HG03460 (cell line): ENCODE results near the gene ACVRL1.

Experiments used
- ATAC-seq: cut with Tn5 transposase; IDR thresholded peaks from one replicate; pipeline ENCODE4 v1.9.1; 2021; ENCODE audit not compliant: unreplicated experiment

Gene ACVRL1

DNA sequence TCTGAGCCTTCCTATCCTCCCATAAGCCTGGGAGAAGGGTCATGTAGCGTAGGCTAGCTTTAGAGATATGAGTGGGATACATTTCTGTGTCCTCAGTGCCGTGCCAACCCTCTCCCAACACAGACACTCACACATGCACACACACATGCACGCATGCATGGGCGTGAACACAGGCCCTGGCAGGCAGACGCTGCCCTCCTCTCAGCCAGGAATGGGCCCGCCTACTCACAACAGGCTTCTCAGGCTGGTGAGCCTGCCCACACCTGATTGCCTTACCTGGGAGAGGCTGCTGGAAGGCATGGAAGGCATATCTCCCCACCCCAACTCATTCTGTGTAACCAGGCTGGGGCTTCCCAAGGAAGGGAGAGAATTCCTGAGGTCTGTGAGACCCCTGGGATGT lies 31.4 kb downstream of the ACVRL1 start:
- ATAC-seq = no peak

- no peak for ATAC-seq
These were observed 33.8 kb downstream of the ACVRL1 start for GRCh38 chr12:51941011-51941581.

DNA sequence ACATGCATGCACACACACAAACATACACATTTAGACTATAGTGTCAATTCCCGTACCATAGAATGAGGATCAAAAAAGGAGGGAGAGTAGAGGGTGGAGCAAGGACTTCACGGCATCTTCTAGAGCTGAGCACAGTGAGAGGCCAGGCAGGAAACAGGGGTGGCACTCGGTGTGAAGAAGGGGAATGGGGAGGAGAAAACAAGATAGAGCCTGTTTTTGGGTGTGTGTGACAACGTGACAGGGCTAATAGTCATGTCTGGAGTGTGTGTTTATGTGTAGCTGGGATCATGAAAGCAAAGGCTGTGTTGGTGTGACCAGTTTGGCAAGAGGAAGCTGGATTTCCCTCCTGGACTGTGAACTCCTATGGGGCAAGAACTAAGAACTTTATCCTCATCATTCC lies 34.3 kb downstream of the ACVRL1 start:
- no peak for ATAC-seq

- ATAC-seq = no peak
These were observed 34.8 kb downstream of the ACVRL1 start for GRCh38 chr12:51942056-51942455.

DNA sequence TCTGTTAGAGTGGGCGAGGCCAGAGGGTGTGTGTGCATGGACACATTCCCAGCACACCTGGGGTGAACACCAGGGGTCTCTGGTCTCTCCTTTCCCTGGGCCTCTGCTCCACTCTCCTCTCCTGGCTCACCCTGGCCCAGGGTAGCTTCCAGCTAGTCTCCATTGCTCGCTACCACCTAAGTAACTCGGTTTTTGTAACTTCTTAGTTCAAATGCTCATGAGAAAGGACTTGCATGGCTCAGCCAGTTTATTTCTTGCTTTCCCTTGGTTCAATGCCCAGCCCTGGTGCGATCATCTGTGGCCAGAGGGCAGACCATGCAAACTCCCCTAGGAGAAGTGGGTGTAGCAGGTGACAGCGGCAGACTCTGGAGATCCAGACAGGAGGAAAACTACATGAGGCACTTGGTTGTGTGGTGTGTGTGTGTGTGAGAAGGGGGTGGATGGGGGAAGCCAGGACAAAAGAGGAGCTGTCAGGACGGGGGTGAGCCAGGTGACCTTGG lies 35.2 kb downstream of the ACVRL1 start:
- ATAC-seq = no peak

- no peak for ATAC-seq
These were observed 36.0 kb downstream of the ACVRL1 start for GRCh38 chr12:51943346-51943745.

DNA sequence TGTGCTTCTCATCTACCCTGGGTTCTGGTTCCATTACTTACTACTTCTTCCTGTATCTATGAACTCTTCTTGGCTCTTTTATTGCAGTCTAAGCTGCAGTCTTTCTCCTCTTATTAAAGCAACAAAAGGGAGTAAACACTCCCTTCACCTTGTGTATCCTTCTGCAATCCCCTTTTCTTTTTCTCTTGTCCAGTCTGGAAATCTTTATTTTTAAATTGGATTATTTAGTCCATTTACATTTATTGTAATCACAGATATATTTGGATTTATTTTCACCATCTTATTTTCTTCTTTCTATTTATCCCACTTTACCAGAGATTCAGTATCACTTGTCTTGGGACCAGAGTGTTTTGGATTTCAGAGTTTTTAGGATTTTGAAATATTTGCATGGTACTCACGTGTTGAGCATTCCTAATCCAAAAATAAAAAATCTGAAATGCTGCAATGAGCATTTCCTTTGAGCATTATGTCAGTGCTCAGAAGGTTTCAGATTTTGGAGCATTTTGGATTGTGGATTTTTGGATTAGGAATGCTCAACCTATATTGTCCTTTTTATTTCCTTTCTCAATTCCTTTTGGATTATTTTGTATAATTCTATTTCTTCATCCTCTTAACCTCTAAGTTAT lies 37.4 kb downstream of the ACVRL1 start:
- ATAC-seq = no peak

DNA sequence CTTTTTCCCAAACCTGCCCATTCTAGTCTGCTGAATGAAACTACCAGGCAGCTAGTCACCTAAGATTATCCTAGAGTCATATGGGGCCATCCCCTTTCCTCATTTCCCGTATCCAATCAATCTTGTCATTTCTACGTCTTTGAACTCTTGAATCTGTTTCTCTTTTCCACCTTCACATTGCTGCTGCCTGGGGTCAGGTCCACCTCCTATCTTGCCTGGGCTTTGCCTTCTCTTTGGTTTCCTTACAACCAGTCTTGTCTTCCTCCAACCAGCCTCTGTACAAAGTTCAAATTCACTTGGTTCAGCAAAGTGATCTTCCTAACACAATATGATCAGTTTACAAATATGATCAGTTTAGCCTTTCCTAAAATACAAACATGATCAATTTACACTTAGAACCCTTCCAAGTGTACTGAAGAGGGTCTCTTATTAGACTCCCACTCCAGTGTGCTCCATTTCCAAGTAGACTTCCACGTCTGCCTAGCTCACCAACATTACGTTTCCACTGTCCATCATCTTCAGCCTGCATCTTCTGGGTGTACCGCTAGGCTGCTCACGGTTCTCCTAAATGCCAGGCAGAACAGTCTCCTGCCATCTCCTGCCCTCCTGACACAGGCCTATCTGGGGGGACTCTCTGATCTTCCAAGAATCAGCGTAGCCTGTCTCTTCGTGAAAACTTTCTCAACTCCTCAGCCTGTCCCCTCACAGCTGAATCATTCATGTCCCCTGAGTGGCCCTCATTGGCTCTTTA lies 40.1 kb downstream of the ACVRL1 start:
- ATAC-seq = no peak

- no peak for ATAC-seq
These were observed 40.8 kb downstream of the ACVRL1 start for GRCh38 chr12:51948066-51948465.

GRCh38 chr12:51949342-51950030 lies 42.2 kb downstream of the ACVRL1 start:
- ATAC-seq = no peak

- ATAC-seq = no peak
These were observed 43.4 kb downstream of the ACVRL1 start for GRCh38 chr12:51950682-51951198.

GRCh38 chr12:51951199-51951842 lies 44.0 kb downstream of the ACVRL1 start, which contains the start of gene ACVR1B:
TSS of gene ACVR1B (plus strand) at chr12:51951699. CDS start at chr12:51951744, 45 bp downstream.
- ATAC-seq = peak; percentile 76

- ATAC-seq = no peak
These were observed 44.8 kb downstream of the ACVRL1 start for GRCh38 chr12:51951843-51952722.

DNA sequence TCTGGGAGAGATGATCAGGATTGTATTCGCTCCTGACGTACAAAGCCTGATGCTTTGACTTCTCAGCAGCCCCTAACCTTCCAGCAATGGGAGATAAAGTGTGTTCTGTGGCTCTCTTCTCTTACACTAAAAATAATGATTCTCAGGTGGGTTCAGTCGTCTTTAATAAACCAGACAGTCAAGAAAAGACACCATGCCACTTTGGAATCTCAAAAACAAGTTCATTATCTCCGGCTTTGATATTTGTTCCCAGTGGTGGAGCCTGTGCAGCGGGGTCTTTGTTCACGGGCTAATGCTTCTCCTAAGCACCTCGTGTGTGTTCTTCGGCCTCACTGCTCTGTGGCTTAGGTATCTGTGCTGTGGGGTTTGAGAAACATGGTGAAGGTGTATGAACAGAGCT lies 45.8 kb downstream of the ACVRL1 start:
- ATAC-seq = no peak

DNA sequence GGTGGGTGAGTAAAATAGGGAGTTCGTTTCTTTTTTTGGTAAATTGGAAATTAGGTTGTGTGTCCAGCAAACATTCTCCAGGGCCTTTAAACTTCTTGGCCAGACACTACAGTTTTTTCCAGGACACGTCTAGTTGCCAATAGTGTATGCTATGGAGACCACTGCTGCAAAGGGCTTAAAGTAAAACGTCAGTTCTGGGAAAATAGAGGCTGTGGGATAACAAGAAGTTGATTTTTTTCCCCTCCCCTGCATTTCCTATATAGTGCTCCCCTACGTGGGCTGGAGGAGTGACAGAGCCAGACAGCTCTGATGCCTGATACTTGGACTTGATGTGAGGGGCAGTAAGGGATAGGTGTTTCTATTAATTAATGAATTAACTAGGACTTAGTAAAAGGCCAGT lies 46.6 kb downstream of the ACVRL1 start:
- ATAC-seq = no peak

DNA sequence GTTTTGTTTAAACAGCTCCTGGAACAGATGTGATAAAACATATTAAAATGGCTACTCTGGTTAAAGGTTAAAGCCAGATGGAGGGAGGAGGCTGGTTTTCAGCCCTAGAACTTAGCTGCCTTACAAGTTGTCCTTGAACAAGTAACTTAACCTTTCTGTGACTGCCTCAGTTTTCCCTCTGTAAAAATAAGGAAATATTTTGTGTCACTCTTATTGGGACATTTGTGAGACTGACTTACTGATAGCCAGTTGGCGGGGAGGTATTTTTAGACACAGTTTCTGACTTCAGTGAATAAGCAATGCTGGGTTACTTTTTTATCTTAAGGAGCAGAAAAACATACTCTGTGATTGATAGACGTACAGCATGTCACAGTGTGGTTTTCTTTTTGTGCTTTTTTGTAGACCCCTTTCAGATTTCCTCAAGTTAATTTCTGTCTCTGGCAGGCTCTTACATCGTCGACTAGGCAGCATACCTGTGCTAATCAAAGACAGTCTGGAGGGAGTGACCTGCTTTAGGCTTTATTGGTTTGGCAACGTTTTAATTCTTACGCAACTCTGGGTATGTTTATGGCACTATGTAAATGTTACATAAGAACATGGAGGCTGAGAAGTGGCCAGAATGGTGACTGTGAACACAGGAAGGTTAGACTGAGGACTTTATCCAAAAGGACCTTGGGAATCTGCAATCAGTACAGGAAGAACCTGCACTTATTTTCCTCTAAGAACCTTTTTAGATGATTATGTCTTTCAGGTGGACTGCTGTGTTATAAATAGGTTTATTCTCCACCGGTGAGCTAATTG lies 47.5 kb downstream of the ACVRL1 start:
- ATAC-seq = no peak

- no peak for ATAC-seq
These were observed 48.4 kb downstream of the ACVRL1 start for GRCh38 chr12:51955702-51956101.

DNA sequence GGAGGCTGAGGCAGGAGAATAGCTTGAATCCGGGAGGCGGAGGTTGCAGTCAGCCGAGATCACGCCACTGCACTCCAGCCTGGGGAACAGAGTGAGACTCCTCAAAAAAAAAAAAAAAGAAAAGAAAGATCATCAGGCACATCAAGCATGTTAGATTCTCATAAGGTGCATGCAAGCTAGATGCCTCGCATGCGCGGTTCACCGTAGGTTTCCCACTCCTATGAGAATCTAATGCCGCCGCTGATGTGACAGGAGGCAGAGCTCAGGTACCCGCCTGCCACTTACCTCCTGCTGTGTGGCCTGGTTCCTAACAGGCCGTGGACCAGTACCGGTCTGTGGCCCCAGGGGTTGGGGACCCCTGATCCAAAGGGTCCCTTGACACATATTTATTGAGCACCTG lies 51.2 kb downstream of the ACVRL1 start:
- ATAC-seq = no peak

GRCh38 chr12:51959211-51959610 lies 51.9 kb downstream of the ACVRL1 start:
- ATAC-seq = no peak
